H9 (cell line): ENCODE measurements around the gene PRKD2. TPM values are rescaled to one million over a fixed set of nuclear protein-coding genes. Genes with fewer than 3 reads are reported as not detected.

ENCODE experiments used
- DNase-seq: peaks from one replicate; pipeline ENCODE4 v3.0.0-alpha.2; 2017
- H2AFZ ChIP-seq: one replicate; pipeline ENCODE4 v1.6.1; 2013; ENCODE audit warnings: mild to moderate bottlenecking, low read length, control low read depth, moderate library complexity
- H2AK5ac ChIP-seq: 2 replicates; pipeline ENCODE4 v1.6.1; 2013; ENCODE audit warnings: low read length, control low read depth, mixed read lengths; ENCODE audit not compliant: insufficient read length
- H2BK120ac ChIP-seq: one replicate; pipeline ENCODE4 v1.6.1; 2013; ENCODE audit warnings: low read depth, mild to moderate bottlenecking, low read length, control low read depth, inconsistent platforms; ENCODE audit not compliant: poor library complexity, severe bottlenecking
- H2BK12ac ChIP-seq: 2 replicates; pipeline ENCODE4 v1.6.1; 2013; ENCODE audit warnings: low read length, control low read depth, mixed read lengths, low read depth; ENCODE audit not compliant: insufficient read length
- H2BK15ac ChIP-seq: 2 replicates; pipeline ENCODE4 v1.6.1; 2013; ENCODE audit warnings: low read depth, low read length, control low read depth
- H2BK20ac ChIP-seq: one replicate; pipeline ENCODE4 v1.6.1; 2013; ENCODE audit warnings: low read depth, mild to moderate bottlenecking, low read length, control low read depth, inconsistent platforms; ENCODE audit not compliant: poor library complexity, severe bottlenecking
- H2BK5ac ChIP-seq: 2 replicates; pipeline ENCODE4 v1.6.1; 2013; ENCODE audit warnings: low read length, control low read depth, mixed read lengths; ENCODE audit not compliant: insufficient read length
- H3K14ac ChIP-seq: 2 replicates; pipeline ENCODE4 v1.6.1; 2013; ENCODE audit warnings: low read length, control low read depth; ENCODE audit not compliant: insufficient read depth
- H3K18ac ChIP-seq: 2 replicates; pipeline ENCODE4 v1.6.1; 2013; ENCODE audit warnings: low read depth, mild to moderate bottlenecking, mixed read lengths, low read length, control low read depth; ENCODE audit not compliant: insufficient read length
- H3K23ac ChIP-seq: 2 replicates; pipeline ENCODE4 v1.6.1; 2013; ENCODE audit warnings: low read length, control low read depth, mixed read lengths, low read depth; ENCODE audit not compliant: insufficient read length
- H3K23me2 ChIP-seq: 2 replicates; pipeline ENCODE4 v1.6.1; 2013; ENCODE audit warnings: low read depth, mild to moderate bottlenecking, mixed read lengths, low read length, control low read depth; ENCODE audit not compliant: insufficient read length, poor library complexity, severe bottlenecking
- H3K27ac ChIP-seq: 2 replicates; pipeline ENCODE4 v1.5.1; 2013; ENCODE audit warnings: low read length, control low read depth, mixed read lengths, low read depth; ENCODE audit not compliant: insufficient read length
- H3K27me3 ChIP-seq: 2 replicates; pipeline ENCODE4 v1.6.1; 2013; ENCODE audit warnings: low read length, control low read depth, inconsistent platforms; ENCODE audit not compliant: insufficient read depth
- H3K4ac ChIP-seq: 2 replicates; pipeline ENCODE4 v1.6.1; 2013; ENCODE audit warnings: low read depth, mild to moderate bottlenecking, control low read depth, inconsistent platforms, low read length, moderate library complexity
- H3K4me1 ChIP-seq: 2 replicates; pipeline ENCODE4 v1.6.1; 2013; ENCODE audit warnings: low read length, control low read depth, inconsistent platforms; ENCODE audit not compliant: insufficient read depth
- H3K4me2 ChIP-seq: 2 replicates; pipeline ENCODE4 v1.6.1; 2013; ENCODE audit warnings: low read length, control low read depth, mixed read lengths; ENCODE audit not compliant: insufficient read length, insufficient read depth
- H3K56ac ChIP-seq: 2 replicates; pipeline ENCODE4 v1.6.1; 2013; ENCODE audit warnings: low read depth, mild to moderate bottlenecking, mixed read lengths, low read length, control low read depth; ENCODE audit not compliant: insufficient read length
- H3K79me1 ChIP-seq: 2 replicates; pipeline ENCODE4 v1.6.1; 2013; ENCODE audit warnings: low read depth, mild to moderate bottlenecking, moderate library complexity, low read length, control low read depth, inconsistent platforms; ENCODE audit not compliant: insufficient read depth, poor library complexity, severe bottlenecking
- H3K79me2 ChIP-seq: 2 replicates; pipeline ENCODE4 v1.6.1; 2013; ENCODE audit warnings: low read length, control low read depth, inconsistent platforms; ENCODE audit not compliant: insufficient read depth
- H3K9ac ChIP-seq: 2 replicates; pipeline ENCODE4 v1.6.1; 2013; ENCODE audit warnings: low read length, control low read depth, mixed read lengths; ENCODE audit not compliant: insufficient read length; ENCODE audit errors: extremely low read depth
- H3K9me3 ChIP-seq: one replicate; pipeline ENCODE4 v1.6.1; 2013; ENCODE audit warnings: low read depth, low read length, inconsistent platforms; ENCODE audit not compliant: control insufficient read depth
- H3T11ph ChIP-seq: one replicate; pipeline ENCODE4 v1.6.1; 2013; ENCODE audit warnings: mild to moderate bottlenecking, low read length, control low read depth, inconsistent platforms
- H4K20me1 ChIP-seq: one replicate; pipeline ENCODE4 v1.6.1; 2013; ENCODE audit not compliant: control insufficient read depth, insufficient read length, insufficient read depth
- H4K5ac ChIP-seq: 2 replicates; pipeline ENCODE4 v1.6.1; 2013; ENCODE audit warnings: low read depth, mild to moderate bottlenecking, mixed read lengths, low read length, control low read depth; ENCODE audit not compliant: insufficient read length
- H4K8ac ChIP-seq: replicated peaks from 2 replicates; pipeline ENCODE4 v1.6.1; 2013; ENCODE audit warnings: low read length, control low read depth, mixed read lengths, low read depth; ENCODE audit not compliant: insufficient read length
- H4K91ac ChIP-seq: 2 replicates; pipeline ENCODE4 v1.6.1; 2013; ENCODE audit warnings: low read depth, mild to moderate bottlenecking, moderate library complexity, mixed read lengths, low read length, control low read depth; ENCODE audit not compliant: insufficient read length
- H3K27ac Mint-ChIP-seq, 3 experiments: 2 replicates in 2 of 3; 3 replicates in 1 of 3; pipeline ENCODE4 v1.8.0; 2020 to 2021; ENCODE audit warnings: mixed read lengths in 3 of 3, mild to moderate bottlenecking in 1 of 3, moderate library complexity in 1 of 3
- H3K27me3 Mint-ChIP-seq: 2 replicates; pipeline ENCODE4 v1.8.0; 2021; ENCODE audit warnings: low read depth, mild to moderate bottlenecking, moderate library complexity, mixed read lengths
- H3K36me3 Mint-ChIP-seq, 3 experiments: 2 replicates in 2 of 3; 3 replicates in 1 of 3; pipeline ENCODE4 v1.8.0; 2020 to 2021; ENCODE audit warnings: low read depth in 3 of 3, mixed read lengths in 3 of 3; ENCODE audit not compliant: insufficient read depth in 1 of 3
- H3K4me1 Mint-ChIP-seq, 2 experiments: 2 replicates each; pipeline ENCODE4 v1.8.0; 2020; ENCODE audit warnings: mixed read lengths in 2 of 2
- H3K4me3 Mint-ChIP-seq, 2 experiments: 2 replicates in 1 of 2; 3 replicates in 1 of 2; pipeline ENCODE4 v1.8.0; 2020 to 2021; ENCODE audit warnings: mild to moderate bottlenecking in 2 of 2, mixed read lengths in 2 of 2, moderate library complexity in 1 of 2
- H3K9me3 Mint-ChIP-seq, 2 experiments: 2 replicates in 1 of 2; 3 replicates in 1 of 2; pipeline ENCODE4 v1.8.0; 2020; ENCODE audit warnings: mild to moderate bottlenecking in 2 of 2, mixed read lengths in 2 of 2, moderate library complexity in 1 of 2
- CTCF ChIP-seq: fragments of 200-600 bp; sonication (generic); conservative IDR thresholded peaks from 3 replicates; pipeline ENCODE4 v1.8.0; 2021; ENCODE audit warnings: antibody characterized with exemption, mild to moderate bottlenecking
- WGBS: extraction: QIAGEN DNeasy Blood & Tissue Kit; methylation state at CpG from one replicate; pipeline ENCODE4 v1.1.7; 2013; ENCODE audit warnings: missing lambda C conversion rate, low lambda C conversion rate, mixed read lengths; ENCODE audit not compliant: insufficient read length; ENCODE audit errors: extremely low coverage; 5-methylcytosine and 5-hydroxymethylcytosine counted together
- total RNA-seq: library from RNA; stranded (reverse); gene quantifications from 2 replicates; pipeline ENCODE4 v1.2.1, GENCODE V29; 2021

PRKD2 gene
- total RNA-seq, 1 experiment from 2014 or later: 60.7 TPM

GRCh38 chr19:46650445-46650844, 66.5 kb downstream of the PRKD2 start:
- no peak overlapping the region for H3K27ac Mint-ChIP-seq
- Histone ChIP-seq H3K79me1 (no peaks in the 10 kb centered on the region), H3K9ac (no peak overlapping the region), H3K23ac (no peak overlapping the region), H3K27me3 (peaks cover 26% of the 10 kb centered on the region), H4K91ac (no peak overlapping the region), H4K5ac (no peak overlapping the region), H3T11ph (no peak overlapping the region), H2AFZ (no peak overlapping the region), H2BK5ac (no peak overlapping the region), H4K20me1 (no peaks in the 10 kb centered on the region), H2BK12ac (no peak overlapping the region), H2AK5ac (no peak overlapping the region), H3K27ac (no peak overlapping the region), H3K4ac (no peak overlapping the region), H3K4me2 (no peak overlapping the region), H2BK20ac (no peak overlapping the region), H3K56ac (no peak overlapping the region), H2BK120ac (no peak overlapping the region), H3K9me3 (no peaks in the 10 kb centered on the region), H3K14ac (no peak overlapping the region), H2BK15ac (no peak overlapping the region), H3K4me1 (0 out of 2 replicates have a peak, but pooled peaks cover 2% of the 10 kb centered on the region), H3K79me2 (no peaks in the 10 kb centered on the region), H4K8ac (no peak overlapping the region), H3K18ac (no peak overlapping the region), H3K23me2 (no peaks in the 10 kb centered on the region)
- peaks cover 2 to 13% of the 10 kb centered on the region in 2 experiments for H3K9me3 Mint-ChIP-seq
- peaks cover 0 to 3% (median 3%) of the 10 kb centered on the region in 3 experiments; a peak in 4 of 7 replicates for H3K36me3 Mint-ChIP-seq
- no peak for TF ChIP-seq CTCF
- H3K4me1 Mint-ChIP-seq: peaks cover 14 to 22% of the 10 kb centered on the region in 2 experiments
- H3K27me3 Mint-ChIP-seq: peaks cover 81% of the 10 kb centered on the region
- H3K4me3 Mint-ChIP-seq: peak overlapping the region in 1 of 2 experiments; percentile 67; a peak in 2 of 5 replicates
- no peak for DNase-seq
- WGBS: no CpG with 5 or more reads among the region's 7 CpGs
